Activated naive CD8-positive, alpha-beta T cell treated with anti-CD3 and anti-CD28 coated beads, Interleukin-2, amount 50 U/mL, for 16 hours (primary cell): Measurements from ENCODE around the gene ASTN1.

Experiments used
- DNase-seq: peaks from one replicate; pipeline ENCODE4 v3.0.0-alpha.2; 2020; ENCODE audit warnings: low read depth, low spot score

ASTN1 gene

DNA sequence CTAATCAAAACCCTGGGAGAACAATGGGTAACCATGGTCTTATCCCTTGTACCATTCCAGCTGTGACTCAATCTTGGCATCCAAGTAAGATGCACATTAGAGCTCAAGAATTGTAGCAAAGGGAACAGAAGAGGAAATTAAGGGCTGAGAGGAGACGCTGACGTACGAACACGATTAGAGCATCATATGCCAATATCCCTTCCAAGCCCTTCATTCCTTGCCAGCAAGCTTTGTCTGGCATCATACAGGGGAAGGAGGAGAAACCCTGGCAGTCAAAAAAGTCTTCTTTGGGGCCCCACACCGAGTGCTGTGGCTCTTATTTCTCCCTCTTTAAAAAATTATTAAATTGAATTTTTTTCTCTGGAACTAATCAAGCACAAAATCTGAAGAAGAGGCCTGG lies 120.9 kb downstream of the ASTN1 start:
- no peak for DNase-seq

DNA sequence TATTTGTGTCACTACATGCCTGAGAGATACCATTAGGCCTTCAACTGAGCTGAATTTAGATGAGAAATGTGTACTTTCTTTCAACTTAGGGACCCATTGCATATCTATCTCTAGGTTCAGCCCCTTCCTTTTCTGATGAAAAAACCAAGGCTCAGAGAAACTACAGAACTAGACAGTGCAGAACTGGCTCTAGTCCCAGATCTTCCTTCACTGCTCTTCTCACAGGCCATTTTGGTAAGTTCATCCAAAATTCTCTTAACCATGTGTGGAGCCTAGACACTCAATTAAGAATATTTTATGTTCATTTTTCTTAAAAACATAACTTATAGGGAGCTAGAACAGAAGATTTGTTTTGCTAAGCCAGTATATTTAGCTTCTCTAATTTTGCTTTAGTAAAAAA lies 128.9 kb downstream of the ASTN1 start:
- no peak for DNase-seq

DNA sequence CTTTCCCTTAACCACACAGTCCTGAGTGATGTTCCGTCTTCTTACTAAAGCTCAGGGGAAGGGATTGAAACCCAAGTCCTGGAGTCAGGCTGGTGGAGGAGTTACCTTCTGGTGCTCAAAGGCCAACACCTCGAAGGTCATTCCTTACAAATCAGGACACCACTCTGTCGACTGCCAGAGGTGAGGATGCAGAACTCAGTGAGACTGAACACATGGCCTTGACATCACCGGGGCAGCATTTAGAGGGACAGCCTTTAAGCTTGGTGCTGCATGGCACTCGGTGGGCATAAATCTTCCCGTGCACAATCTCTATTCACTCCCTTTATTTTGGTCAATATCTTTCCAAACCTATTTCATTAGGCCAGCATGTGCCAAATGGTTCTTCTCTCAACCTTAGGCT lies 130.9 kb downstream of the ASTN1 start:
- DNase-seq, result no peak

DNA sequence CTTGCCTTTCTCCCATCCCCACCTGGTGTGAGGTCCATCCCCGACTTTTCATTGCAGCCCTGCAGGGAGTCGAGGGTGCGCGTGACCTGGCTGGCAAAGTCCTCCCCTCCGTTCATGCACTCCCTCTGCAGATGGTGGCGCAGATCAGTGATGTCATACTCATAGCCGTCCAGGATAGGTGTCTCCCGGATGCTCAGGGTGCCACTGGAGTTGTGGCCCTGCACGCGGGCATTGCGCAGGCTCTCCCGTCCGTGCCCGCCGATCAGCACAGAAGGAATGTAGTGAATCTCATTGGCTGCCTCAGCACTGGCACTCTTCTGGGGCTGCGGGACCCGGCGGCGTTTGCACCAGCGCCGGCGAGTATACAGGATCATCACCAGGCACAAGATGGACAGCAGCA lies 132.1 kb downstream of the ASTN1 start:
- DNase-seq, result no peak

DNA sequence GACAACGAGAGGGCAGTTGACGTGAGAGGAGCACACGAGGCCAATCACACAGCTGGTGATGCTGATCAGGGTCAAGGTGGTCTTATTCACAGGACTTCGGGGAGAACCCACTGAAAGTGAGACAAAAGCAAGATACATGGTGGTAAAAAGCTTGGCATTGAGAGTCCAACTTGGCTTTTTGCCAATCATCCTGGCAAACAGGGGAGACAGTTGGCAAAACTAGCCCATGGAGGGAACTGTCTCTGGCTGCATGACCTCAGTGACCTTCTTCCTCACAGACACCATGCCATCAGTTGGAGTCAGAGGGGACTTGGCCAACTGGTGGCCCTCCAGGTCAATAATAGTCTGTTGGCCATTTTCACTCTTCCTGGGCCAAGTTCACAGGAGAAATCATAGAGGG lies 139.9 kb downstream of the ASTN1 start:
- DNase-seq, result no peak

DNA sequence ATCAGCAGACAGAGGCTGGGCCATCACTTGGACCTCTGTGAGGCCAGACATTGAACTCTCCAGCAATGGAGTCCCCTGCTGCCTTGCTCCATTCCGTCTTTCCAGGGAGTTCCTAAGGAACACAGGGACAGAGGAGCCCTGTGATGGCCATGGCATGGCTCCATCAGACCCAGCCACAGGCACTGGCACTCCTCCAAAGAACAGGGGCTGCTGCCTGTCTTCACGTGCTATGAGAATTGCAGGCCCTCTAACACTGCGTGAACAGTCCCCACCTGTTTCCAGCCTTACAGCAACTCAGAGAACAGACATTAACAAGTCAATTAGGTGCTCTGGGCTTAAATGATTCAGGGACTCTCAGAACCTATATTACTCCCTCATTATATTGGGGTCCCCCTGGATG lies 140.8 kb downstream of the ASTN1 start:
- DNase-seq, result no peak

DNA sequence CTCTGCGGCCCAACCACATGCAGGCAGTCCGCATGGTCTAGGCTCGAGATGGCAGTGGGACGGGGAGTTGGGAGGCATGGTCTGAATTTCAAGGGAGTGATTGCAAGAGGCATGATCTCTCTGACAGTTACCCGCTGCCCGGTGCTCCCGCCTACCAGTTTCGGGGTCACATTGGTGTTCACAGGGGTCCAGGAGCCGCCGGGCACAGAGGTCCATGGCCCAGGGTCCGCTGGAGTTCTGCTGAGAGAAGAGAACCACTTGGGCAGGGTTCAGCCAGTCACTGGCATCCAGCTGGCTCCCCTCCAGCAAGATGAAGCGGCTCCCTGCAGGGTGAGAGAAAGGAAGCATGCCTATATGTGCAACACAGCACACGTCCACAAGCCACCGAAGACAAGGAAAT lies 141.3 kb downstream of the ASTN1 start:
- DNase-seq, result no peak

DNA sequence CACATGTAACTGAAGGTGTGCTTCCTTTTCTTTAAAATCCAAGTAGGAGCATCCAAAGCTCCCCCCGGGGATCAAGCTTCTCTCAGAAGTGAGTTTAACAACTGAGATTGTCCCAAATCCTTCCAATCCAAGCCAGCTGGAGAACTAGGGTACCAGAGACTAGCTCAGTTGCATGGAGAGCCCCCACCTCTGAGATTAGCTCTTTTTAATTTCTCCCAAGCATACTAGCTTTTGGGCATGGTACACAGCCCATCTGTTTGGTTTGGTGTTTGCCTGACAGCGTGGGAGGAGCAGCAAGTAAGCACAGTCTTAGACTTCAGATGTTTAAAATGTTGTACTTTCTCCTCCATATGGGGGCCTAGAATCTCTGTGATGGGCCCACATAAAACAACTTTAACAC lies 142.8 kb downstream of the ASTN1 start:
- no peak for DNase-seq

DNA sequence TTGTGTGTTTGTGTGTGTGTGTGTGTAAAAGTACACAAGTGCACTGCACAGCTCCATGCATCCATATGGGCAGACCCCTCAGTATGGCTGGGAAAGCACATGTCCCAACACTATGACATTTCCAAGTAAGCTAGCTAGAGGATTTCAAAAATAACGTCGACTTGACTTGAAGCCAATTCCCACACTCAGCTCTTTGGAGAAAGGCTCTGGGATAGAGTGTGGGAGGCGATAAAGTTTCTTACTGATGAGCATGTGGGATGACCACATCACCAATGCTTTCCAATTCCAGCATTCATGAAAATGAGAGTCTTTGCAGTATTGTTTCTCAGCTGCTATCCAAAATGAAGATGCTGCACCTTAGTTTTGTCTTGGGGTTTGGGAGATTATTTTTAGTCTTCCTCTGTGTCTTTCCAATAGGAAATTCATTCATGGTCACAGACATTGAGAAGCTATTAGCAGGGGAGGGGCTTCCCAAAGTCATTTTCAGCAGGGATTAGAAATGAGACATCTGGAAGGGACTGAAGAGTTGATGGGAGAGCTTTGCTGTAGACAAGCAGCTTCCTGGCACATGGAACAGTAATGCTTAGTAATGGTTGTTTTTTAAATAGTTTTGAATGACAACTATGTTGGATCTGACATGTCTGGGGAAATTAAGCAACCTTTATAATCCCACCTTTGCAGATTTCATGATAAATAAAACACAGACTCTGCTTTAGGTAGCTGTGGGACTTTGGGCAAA lies 143.5 kb downstream of the ASTN1 start:
- DNase-seq, result no peak

DNA sequence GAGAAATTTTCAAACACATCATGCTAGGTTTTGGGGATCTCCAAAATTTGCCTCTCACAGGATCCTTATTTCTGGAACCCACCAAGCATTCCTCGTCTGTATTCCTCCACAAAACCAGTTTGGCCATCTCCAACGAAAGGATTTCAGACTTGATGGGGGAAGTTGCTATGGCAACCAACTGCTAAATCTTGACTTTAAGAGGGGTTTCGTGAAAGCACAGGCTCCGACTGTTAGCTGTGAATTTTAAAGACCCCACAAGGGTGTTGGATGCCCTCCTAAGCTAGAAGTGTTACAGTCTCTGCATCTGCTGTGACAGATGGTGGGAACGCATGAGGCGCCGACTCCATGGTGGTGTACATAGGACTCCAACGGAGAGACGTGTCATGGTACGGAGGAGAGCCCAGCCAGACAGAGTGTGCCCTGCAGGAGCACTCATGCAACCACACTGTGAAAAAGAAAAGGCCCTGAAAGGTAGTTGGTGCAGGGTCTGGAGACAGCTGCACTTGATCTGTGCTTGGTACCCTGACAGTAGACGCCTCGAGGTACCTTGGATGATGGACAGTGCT lies 147.1 kb downstream of the ASTN1 start:
- DNase-seq, result no peak

DNA sequence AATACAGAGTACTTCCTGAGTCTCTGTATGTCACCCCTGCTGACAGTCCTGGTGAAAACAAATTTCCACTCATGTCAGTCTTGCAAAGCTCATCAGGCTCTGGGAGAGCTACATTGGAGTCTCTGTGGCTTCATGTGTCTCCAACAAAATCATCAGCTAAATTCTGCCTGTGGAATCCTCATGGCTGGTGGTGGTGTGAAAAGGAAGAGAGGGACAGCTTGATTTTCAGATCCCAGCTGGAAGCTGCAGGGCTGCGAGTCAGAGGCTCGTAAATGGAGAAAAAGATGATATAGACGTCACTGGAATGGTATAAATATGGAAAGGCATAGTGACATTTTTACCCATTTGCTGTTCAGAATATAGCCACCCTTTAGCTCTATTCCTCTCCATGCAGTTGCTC lies 150.2 kb downstream of the ASTN1 start:
- DNase-seq, result no peak

DNA sequence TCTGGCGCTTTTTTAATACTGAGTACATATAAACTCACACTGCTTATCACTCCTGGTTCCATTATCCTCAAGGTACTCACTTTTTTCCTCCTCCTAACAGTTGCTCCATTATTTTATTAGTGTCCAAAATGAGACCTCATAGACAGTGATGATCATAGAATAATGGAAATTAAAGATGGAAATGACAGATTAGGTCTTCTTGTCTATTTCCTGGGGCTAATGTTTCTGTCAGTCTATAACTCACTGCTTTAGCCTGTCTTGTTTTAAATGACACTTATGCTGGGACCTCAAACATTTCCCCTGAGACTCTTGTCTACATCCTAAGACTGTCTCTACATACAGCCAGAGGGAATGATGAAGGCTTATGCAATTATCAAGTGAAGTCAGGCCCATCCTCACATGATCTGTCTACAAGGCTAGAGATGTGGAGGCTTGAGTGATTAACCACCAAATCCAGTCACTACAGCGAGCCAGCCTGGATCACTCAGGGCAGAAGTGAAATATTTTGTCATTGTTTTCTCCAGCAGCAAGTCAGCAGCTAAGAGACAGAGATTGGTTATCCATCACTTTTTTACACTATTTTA lies 152.1 kb downstream of the ASTN1 start:
- no peak for DNase-seq

DNA sequence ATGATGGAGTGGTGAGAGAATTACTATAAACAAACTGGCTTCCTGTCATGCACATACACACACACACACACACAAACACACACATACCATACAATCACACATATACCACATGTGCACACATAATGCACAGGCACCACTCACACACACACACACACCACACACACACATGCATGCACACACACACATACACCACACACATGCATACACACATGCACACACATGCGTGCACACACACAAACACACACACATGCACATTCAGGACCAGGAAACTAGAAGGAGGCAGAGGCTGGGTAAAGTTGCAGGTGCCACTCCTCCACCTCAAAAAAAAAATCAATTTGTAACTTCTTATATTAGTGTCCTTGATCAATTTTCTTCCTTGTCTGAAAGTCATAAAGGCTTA lies 153.0 kb downstream of the ASTN1 start:
- no peak for DNase-seq

DNA sequence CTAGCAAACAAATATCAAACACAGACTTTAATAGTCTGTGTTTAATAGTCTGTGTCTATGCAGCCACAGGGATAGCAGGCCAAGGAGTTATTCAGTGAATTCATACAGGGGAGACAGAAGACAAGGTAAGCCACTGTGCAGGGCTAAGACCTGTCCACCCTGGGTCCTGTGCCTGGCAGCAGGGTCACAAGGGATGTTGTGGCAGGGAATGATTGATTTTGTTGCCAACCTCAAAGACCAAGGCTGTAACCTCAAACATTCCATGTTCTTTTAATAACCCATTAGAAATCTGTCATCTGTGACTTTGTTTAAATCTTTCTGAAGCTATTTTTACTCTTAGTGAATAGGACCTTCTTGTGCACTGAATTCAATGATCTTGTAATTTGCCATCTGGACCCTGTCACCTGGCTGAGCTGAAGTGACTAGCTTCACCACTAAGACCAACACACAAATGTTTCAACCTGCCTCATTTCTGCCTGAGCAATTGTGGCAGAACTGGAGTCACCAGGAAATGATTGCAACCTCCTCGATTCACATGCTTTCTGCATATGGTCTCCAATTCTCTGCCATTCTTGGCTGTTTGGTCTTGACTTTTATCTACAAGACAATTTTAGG lies 154.2 kb downstream of the ASTN1 start:
- no peak for DNase-seq

DNA sequence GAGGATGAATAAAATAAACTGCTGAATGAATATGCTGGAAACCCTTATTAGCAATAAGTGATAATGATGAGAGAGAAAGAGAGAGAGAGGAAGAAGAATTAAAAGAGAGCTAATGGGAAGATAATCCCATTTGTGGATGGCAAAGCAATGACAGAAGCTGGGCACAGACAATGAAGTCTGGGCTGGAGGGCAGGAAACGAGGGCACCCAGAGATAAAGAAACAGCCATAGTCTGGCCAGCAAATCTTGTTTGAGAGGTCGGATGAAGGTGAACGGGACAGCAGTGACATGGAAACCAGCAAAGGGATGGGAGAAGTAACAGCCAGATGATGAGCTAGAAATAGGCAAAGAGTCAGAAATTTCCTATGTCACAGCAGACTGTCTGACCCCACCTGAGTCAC lies 155.9 kb downstream of the ASTN1 start:
- DNase-seq, result no peak

DNA sequence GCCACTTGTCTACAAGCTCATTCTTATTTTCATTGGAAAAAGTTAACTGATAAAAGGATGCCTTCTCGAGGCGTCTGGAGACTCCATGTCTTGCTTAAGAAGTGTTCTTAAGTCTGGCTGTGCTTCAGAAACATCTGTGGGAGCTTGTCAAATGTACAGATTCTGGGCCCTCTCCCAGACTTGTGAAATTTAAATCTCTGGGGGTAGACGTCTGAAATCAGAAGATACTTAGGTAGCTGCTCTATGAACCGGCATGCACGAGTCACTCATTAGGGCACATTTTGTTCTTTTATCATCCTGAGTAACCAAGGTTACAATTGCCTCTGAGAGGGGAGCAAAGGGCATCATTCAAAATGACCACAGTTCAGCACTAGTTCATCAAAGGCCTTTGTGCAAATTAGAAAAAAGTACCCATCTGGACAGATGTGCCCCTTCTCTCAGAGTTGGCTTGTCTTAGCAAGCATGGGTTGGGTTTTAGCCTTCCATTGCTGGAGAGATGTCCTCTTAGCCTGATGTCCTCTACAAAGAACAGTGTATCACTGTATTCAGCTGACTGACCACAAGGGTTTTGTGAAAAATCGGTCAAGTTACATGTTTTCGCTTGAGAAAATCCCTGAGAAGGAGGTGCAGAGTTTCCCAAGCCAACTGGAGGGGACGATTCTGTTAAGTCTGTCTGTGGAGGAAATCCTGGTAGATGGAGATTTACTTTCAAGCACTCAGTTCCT lies 156.9 kb downstream of the ASTN1 start:
- DNase-seq, result no peak

DNA sequence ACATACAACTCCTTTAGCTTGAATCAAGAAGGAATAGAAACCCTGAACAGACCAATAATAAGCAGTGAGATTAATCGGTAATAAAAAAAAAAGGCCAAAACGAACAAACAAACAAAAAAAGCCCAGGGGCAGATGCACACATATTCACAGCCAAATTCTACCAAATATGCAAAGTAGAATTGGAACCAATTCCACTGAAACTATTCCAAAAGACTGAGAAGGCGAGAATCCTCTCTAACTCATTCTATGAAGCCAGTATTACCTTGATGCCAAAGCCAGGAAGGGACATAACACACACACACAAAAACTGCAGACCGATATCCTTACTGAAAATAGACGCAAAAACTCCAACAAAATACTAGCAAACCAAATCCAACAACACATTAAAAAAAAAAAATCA lies 161.6 kb downstream of the ASTN1 start:
- no peak for DNase-seq

DNA sequence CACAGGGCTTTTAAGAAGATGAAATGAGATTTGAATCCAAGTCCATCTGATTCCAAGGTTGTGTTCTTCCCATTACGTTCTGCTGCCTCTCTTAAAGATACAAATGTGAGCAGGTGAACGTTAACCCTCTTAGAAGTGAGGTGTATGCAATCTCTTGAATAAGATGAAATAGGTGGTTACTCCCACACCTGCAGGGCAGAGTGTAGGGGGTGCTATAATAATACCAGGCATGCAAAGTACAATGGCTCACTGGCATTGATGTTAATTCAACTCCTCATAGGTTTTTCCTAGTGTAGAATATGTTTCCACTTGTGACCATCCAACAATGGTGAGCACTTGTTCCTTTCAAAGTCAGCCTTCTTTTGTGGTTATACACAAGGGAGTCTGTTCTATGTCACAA lies 163.0 kb downstream of the ASTN1 start:
- DNase-seq, result no peak

DNA sequence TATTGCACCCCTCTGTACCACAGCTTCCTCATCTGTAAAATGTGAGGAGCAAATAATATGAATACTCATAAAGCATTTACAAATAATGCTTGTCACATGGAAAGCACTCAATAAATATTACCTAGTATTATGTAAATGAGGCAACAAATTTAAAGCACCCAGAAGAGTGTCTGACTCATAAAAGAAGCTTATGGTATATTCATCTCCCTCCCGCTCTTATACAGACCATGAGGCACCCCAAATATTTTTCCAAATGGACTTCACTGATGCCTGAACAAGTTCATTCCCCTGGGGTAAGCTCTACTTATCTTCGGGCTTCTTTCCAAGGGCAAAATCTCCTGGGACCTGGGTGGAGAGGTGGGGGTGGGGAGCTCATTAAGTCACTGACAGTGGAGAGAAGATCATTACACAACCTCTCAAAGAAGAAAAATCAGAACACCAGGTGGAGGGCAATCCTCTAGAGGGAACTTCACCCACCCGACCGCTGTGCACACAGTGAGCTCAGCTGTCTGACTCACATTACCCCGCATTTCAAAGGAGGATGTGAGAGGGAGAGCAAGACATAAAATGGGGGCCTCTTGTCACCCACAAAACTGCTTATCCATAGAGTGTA lies 166.2 kb downstream of the ASTN1 start:
- DNase-seq, result no peak

DNA sequence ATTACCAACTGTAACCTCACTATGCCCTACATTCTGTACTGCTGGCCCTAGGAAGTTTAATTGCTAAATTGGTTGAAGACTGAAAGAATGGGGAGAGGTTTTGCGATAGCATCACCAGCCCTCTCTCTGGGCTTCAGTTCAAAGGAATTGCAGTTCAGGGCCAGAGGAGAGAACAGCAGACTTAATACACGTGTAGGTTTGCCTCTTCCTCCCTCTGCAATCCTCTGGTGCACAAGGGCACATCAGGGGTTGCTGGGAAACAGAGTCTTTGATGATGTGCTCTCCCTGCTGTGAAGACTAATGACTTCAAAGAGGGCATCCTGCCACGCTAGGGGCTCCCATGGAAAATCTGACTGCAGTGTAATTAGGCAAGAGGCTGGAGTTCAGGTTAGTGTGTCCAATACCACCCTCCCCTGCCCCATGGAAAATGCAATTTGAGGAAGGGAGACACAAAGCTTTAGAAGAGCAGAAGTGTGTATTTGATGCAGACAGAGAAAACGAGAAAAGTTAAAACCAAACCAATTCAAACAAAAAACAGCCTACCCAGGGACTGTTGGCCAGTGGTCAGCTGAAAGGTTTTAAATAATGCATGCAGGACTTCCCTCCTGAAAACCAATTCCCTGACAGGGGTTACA lies 167.9 kb downstream of the ASTN1 start:
- no peak for DNase-seq

DNA sequence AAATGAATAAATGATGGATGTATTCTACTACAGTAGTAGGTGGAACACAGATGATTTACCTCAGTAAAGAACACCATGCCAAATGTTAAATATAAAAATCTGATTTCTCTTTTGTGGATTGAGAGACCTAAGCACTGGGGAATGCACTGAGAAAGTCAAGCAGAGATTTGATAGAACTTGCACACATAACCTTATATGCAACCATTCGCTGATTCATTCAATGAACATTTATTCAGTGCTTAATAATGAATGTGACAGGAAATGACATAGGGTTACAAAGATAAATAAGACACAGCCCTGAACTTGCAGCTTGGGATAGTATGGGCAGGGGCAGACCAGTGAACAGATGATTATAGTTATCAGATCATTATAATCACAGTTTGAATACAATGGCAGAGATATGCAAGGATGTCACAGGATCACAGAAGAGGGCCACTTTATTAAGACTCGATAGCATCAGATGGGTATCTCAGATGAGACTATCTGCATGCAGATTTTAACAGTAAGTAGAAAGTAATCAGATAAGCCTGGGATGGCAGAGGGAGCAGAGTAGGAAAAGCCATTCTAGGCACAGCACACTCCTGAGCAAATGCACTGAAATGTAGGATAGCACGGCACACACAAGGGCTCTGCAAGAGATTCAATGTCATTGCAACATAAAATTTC lies 169.4 kb downstream of the ASTN1 start:
- no peak for DNase-seq
